Endothelial cell of umbilical vein (primary cell): ENCODE measurements around the gene OPRL1. TPM values are rescaled to one million over a fixed set of nuclear protein-coding genes. Genes with fewer than 3 reads are reported as not detected.

Source experiments
- BruUV-seq: library from RNA; stranded (reverse); fragments of 400-500 nt; replicated peaks from 2 replicates; lab custom pipeline; 2021; lab: Mats Ljungman, UMichigan
- CTCF ChIA-PET: fragments of 300-600, 350-600 bp; sonication (Branson Sonifier 250); formaldehyde crosslinking; loops from one replicate; lab custom pipeline; 2021; ENCODE audit warnings: antibody characterized with exemption, inconsistent platforms; lab: Charles Lee
- POLR2A ChIA-PET: fragments of 300-600, 350-600 bp; sonication (Branson Sonifier 250); formaldehyde crosslinking; loops from one replicate; lab custom pipeline; 2021; ENCODE audit warnings: antibody characterized with exemption, inconsistent platforms; lab: Charles Lee
- DNase-seq: peaks from one replicate; pipeline ENCODE4 v3.0.0-alpha.2; 2011; ENCODE audit warnings: low read depth, low spot score
- FAIRE-seq: peaks from 2 replicates; lab custom pipeline; 2011; peaks lifted over from hg19 to GRCh38; lab: Jason Lieb, UNC
- H2AFZ ChIP-seq: 2 replicates; pipeline ENCODE4 v1.6.0; 2012; ENCODE audit warnings: low read depth, low read length, control low read depth, inconsistent platforms
- H3K27ac ChIP-seq: 2 replicates; pipeline ENCODE4 v1.5.1; 2011; ENCODE audit warnings: low read depth, mild to moderate bottlenecking, control low read depth, low read length, moderate library complexity; ENCODE audit not compliant: insufficient read depth
- H3K27me3 ChIP-seq, 2 experiments: 2 replicates each; pipeline versions ENCODE4 v1.6.0 to v1.6.1; 2011; ENCODE audit warnings: low read length in 2 of 2, mixed read lengths in 1 of 2; ENCODE audit not compliant: control insufficient read depth in 2 of 2, insufficient read depth in 2 of 2
- H3K36me3 ChIP-seq, 2 experiments: 2 replicates in 1 of 2; 3 replicates in 1 of 2; pipeline ENCODE4 v1.5.1; 2011; ENCODE audit warnings: low read length in 2 of 2, mild to moderate bottlenecking in 1 of 2, moderate library complexity in 1 of 2; ENCODE audit not compliant: control insufficient read depth in 2 of 2, insufficient read depth in 2 of 2; ENCODE audit errors: extremely low read depth in 1 of 2
- H3K4me1 ChIP-seq: 3 replicates; pipeline ENCODE4 v1.5.1; 2011; ENCODE audit warnings: mild to moderate bottlenecking, low read length; ENCODE audit not compliant: control insufficient read depth, insufficient read depth; ENCODE audit errors: extremely low read depth
- H3K4me2 ChIP-seq: 2 replicates; pipeline ENCODE4 v1.6.1; 2011; ENCODE audit warnings: low read length, control low read depth, mixed read lengths; ENCODE audit not compliant: insufficient read depth
- H3K4me3 ChIP-seq, 3 experiments: fragments of 200-600 bp in 1 of 3; sonication (generic), shearing (Covaris generic) in 1 of 3; replicated peaks in 1 of 3; 2 replicates each; pipeline ENCODE4 v1.5.1; 2011 to 2016; ENCODE audit warnings: control low read depth in 3 of 3, low read length in 3 of 3, mild to moderate bottlenecking in 2 of 3, inconsistent platforms in 1 of 3, low read depth in 1 of 3, moderate library complexity in 1 of 3; ENCODE audit not compliant: insufficient read depth in 1 of 3
- H3K79me2 ChIP-seq: 2 replicates; pipeline ENCODE4 v1.6.0; 2012; ENCODE audit warnings: low read length, inconsistent platforms; ENCODE audit not compliant: control insufficient read depth, insufficient read depth
- H3K9ac ChIP-seq: replicated peaks from 2 replicates; pipeline ENCODE3; 2011; ENCODE audit warnings: low read length, control low read depth; ENCODE audit not compliant: insufficient read depth; ENCODE audit errors: extremely low read depth
- H3K9me1 ChIP-seq: replicated peaks from 3 replicates; pipeline ENCODE4 v1.6.0; 2011; ENCODE audit warnings: mild to moderate bottlenecking, low read length; ENCODE audit not compliant: control insufficient read depth, insufficient read depth; ENCODE audit errors: extremely low read depth
- H3K9me3 ChIP-seq: replicated peaks from 2 replicates; pipeline ENCODE4 v1.5.1; 2012; ENCODE audit warnings: low read length, inconsistent platforms; ENCODE audit not compliant: control insufficient read depth, insufficient read depth
- H4K20me1 ChIP-seq: replicated peaks from 2 replicates; pipeline ENCODE3; 2011; ENCODE audit warnings: mild to moderate bottlenecking, low read length; ENCODE audit not compliant: control insufficient read depth, insufficient read depth; ENCODE audit errors: extremely low read depth
- JUN ChIP-seq: IDR thresholded peaks from 2 replicates; pipeline ENCODE4 v1.6.1; 2011; ENCODE audit warnings: borderline replicate concordance, low read depth; ENCODE audit not compliant: insufficient read length, insufficient read depth
- POLR2A ChIP-seq: IDR thresholded peaks from 2 replicates; pipeline ENCODE4 v1.6.1; 2012; ENCODE audit warnings: low read depth, mild to moderate bottlenecking, control low read depth, low read length
- dilution Hi-C: fragments of 300-500 bp; cut with MboI; formaldehyde crosslinking; loops from one replicate; pipeline ENCODE4 v1.15.0; 2019; ENCODE audit warnings: low sequenced_read_pairs; ENCODE audit not compliant: extremely low pct_ligation_motif_present
- intact Hi-C: fragments of 100-400 bp; cut with micrococcal nuclease; formaldehyde crosslinking; loops from one replicate; pipeline ENCODE4 v1.10.0; 2022
- polyA plus RNA-seq, 4 experiments: library from polyadenylated mRNA; depleted of rRNA in 3 of 4; stranded (reverse) in 3 of 4; unstranded in 1 of 4; fragments of >200 nt; gene quantifications; 2 replicates each; pipeline versions ENCODE4 v1.2.1 to v1.2.3, GENCODE V29; 2011 to 2012; ENCODE audit warnings: missing spikeins in 1 of 4
- total RNA-seq: library from RNA; stranded (reverse); gene quantifications from 2 replicates; pipeline ENCODE4 v1.2.3, GENCODE V29; 2021
- TF ChIP-seq, protein P1 (sequence below), 2 donors: IDR thresholded peaks; 1 replicate in 1 of 2; 2 replicates in 1 of 2; pipeline ENCODE4 v1.5.1; 2011; ENCODE audit warnings: low read length in 2 of 2, mild to moderate bottlenecking in 2 of 2, moderate library complexity in 2 of 2, control low read depth in 1 of 2, inconsistent platforms in 1 of 2, low read depth in 1 of 2; ENCODE audit not compliant: insufficient read depth in 1 of 2; ENCODE audit errors: extremely low read depth in 1 of 2

Gene OPRL1
- total and polyA plus RNA-seq, 2 donors (not counting 3 experiments of a cell fraction or from before 2014, with no cell fraction given), result 1.9 to 2.0 TPM

GRCh38 chr20:64083378-64083803, 3.5 kb downstream of the OPRL1 start:
- Histone ChIP-seq H3K9ac (no peak overlapping the region), H3K9me3 (no peaks in the 10 kb centered on the region), H3K79me2 (peaks cover 1% of the 10 kb centered on the region), H3K4me3 (peak overlapping the region in 1 of 3 experiments; percentile 34), H4K20me1 (no peaks in the 10 kb centered on the region), H3K4me1 (peaks cover 17% of the 10 kb centered on the region), H3K9me1 (no peaks in the 10 kb centered on the region), H3K27ac (no peak overlapping the region), H2AFZ (peak overlapping the region; percentile 46), H3K36me3 (no peaks in the 10 kb centered on the region), H3K27me3 (peaks cover 23 to 32% of the 10 kb centered on the region in 2 experiments), H3K4me2 (peak overlapping the region; percentile 34)
- CTCF ChIA-PET, result interaction anchor here (0.7 to 2.8 kb wide), 22 partner anchors 9 to 590 kb away, joined by 3 to 66 read pairs (median 5); partner anchors contain the start of genes NPBWR2, PRPF6, SAMD10 and TCEA2
- POLR2A ChIA-PET, result interaction anchor here (1.0 kb wide), 1 partner anchor 45 kb away, joined by 3 read pairs; no protein-coding TSS in a partner anchor
- dilution Hi-C loops (no loop called here), intact Hi-C loops (loop anchor here (1.0 kb wide), 2 partner anchors 19 to 37 kb away; no protein-coding TSS in a partner anchor)
- BruUV-seq, result no TSS peak
- FAIRE-seq, result peak; percentile 67
- TF ChIP-seq, protein P1, sequence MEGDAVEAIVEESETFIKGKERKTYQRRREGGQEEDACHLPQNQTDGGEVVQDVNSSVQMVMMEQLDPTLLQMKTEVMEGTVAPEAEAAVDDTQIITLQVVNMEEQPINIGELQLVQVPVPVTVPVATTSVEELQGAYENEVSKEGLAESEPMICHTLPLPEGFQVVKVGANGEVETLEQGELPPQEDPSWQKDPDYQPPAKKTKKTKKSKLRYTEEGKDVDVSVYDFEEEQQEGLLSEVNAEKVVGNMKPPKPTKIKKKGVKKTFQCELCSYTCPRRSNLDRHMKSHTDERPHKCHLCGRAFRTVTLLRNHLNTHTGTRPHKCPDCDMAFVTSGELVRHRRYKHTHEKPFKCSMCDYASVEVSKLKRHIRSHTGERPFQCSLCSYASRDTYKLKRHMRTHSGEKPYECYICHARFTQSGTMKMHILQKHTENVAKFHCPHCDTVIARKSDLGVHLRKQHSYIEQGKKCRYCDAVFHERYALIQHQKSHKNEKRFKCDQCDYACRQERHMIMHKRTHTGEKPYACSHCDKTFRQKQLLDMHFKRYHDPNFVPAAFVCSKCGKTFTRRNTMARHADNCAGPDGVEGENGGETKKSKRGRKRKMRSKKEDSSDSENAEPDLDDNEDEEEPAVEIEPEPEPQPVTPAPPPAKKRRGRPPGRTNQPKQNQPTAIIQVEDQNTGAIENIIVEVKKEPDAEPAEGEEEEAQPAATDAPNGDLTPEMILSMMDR (IDR thresholded peaks at IDR 0.05; ENCODE audit: extremely low read depth in 1 of 2, insufficient read depth in 1 of 2, low read depth in 1 of 2, low read length in 2 of 2), result peak; percentile 36 to 69
- no peak for TF ChIP-seq POLR2A
- TF ChIP-seq JUN, result no peak
- DNase-seq, result peak; percentile 65
